CD14-positive monocyte (primary cell): Measurements from ENCODE around the gene RBM17. TPM values are rescaled to one million over a fixed set of nuclear protein-coding genes. Genes with fewer than 3 reads are reported as not detected.
A peak's percentile ranks its signal among the peaks of the same experiment; 100 is the strongest.
"Not testable (repeated sequence)": the region's sequence is repeated elsewhere in the genome, so short reads cannot be mapped to it uniquely, and the experiment has no call there.

Source experiments
- DNase-seq, 3 donors: peaks; one replicate each; pipeline ENCODE4 v3.0.0-alpha.2; 2011 to 2022
- H2AFZ ChIP-seq: 2 replicates; pipeline ENCODE4 v1.6.0; 2012; ENCODE audit warnings: mild to moderate bottlenecking, low read depth, low read length, inconsistent platforms; ENCODE audit not compliant: insufficient read depth, poor library complexity, severe bottlenecking
- H3K27ac ChIP-seq, 2 donors: 1 replicate in 1 of 2; 2 replicates in 1 of 2; pipeline ENCODE4 v1.5.1; 2012 to 2013; ENCODE audit warnings: low read length in 2 of 2, control low read depth in 1 of 2, inconsistent platforms in 1 of 2, low read depth in 1 of 2, mild to moderate bottlenecking in 1 of 2
- H3K27me3 ChIP-seq, 2 donors: one replicate each; pipeline versions ENCODE4 v1.6.0 to v1.6.1; 2011 to 2013; ENCODE audit warnings: low read length in 2 of 2; ENCODE audit not compliant: control insufficient read depth in 2 of 2, insufficient read depth in 2 of 2
- H3K36me3 ChIP-seq, 2 donors: replicated peaks in 1 of 2; 1 replicate in 1 of 2; 2 replicates in 1 of 2; pipeline versions ENCODE4 v1.5.1 to v1.6.1; 2012 to 2013; ENCODE audit warnings: low read length in 2 of 2, control low read depth in 1 of 2, inconsistent platforms in 1 of 2, mild to moderate bottlenecking in 1 of 2; ENCODE audit not compliant: insufficient read depth in 2 of 2, control insufficient read depth in 1 of 2
- H3K4me1 ChIP-seq, 2 donors: 1 replicate in 1 of 2; 2 replicates in 1 of 2; pipeline versions ENCODE4 v1.5.1 to v1.6.1; 2012 to 2013; ENCODE audit warnings: low read length in 2 of 2, control low read depth in 1 of 2, inconsistent platforms in 1 of 2, mild to moderate bottlenecking in 1 of 2, moderate library complexity in 1 of 2; ENCODE audit not compliant: insufficient read depth in 2 of 2, control insufficient read depth in 1 of 2
- H3K4me2 ChIP-seq: replicated peaks from 2 replicates; pipeline ENCODE3; 2012; ENCODE audit warnings: low read length, moderate library complexity, mild to moderate bottlenecking; ENCODE audit not compliant: poor library complexity, severe bottlenecking; ENCODE audit errors: extremely low read depth
- H3K4me3 ChIP-seq, 3 experiments: fragments of 200-600 bp in 1 of 3; sonication (generic) in 1 of 3; replicated peaks in 1 of 3; 1 replicate in 2 of 3; 2 replicates in 1 of 3; pipeline ENCODE4 v1.5.1; 2011 to 2013; ENCODE audit warnings: low read length in 3 of 3, mild to moderate bottlenecking in 3 of 3, control low read depth in 2 of 3, low read depth in 2 of 3, inconsistent platforms in 1 of 3, moderate library complexity in 1 of 3
- H3K79me2 ChIP-seq: 2 replicates; pipeline ENCODE4 v1.6.0; 2012; ENCODE audit warnings: mild to moderate bottlenecking, control low read depth, inconsistent platforms, low read length, moderate library complexity; ENCODE audit not compliant: insufficient read depth
- H3K9ac ChIP-seq: 2 replicates; pipeline ENCODE4 v1.6.0; 2017; ENCODE audit warnings: low read length, mild to moderate bottlenecking; ENCODE audit not compliant: insufficient read depth, poor library complexity, severe bottlenecking
- H3K9me3 ChIP-seq, 2 donors: replicated peaks in 1 of 2; 1 replicate in 1 of 2; 2 replicates in 1 of 2; pipeline versions ENCODE4 v1.5.1 to v1.6.1; 2012 to 2013; ENCODE audit warnings: low read length in 2 of 2, control low read depth in 1 of 2; ENCODE audit not compliant: control insufficient read depth in 1 of 2, insufficient read depth in 1 of 2
- H4K20me1 ChIP-seq: 2 replicates; pipeline ENCODE4 v1.6.0; 2012; ENCODE audit warnings: mild to moderate bottlenecking, low read length, control low read depth, moderate library complexity; ENCODE audit not compliant: insufficient read depth
- H3K27ac Mint-ChIP-seq, 7 donors: one replicate each; pipeline ENCODE4 v1.8.0; 2020; ENCODE audit warnings: mild to moderate bottlenecking in 7 of 7, mixed read lengths in 7 of 7, moderate library complexity in 6 of 7, inconsistent platforms in 2 of 7
- H3K27me3 Mint-ChIP-seq, 3 donors: one replicate each; pipeline ENCODE4 v1.8.0; 2021 to 2022; ENCODE audit warnings: low read depth in 3 of 3, mild to moderate bottlenecking in 3 of 3, mixed read lengths in 3 of 3, moderate library complexity in 3 of 3, inconsistent platforms in 1 of 3
- H3K36me3 Mint-ChIP-seq, 2 donors: one replicate each; pipeline ENCODE4 v1.8.0; 2020; ENCODE audit warnings: mixed read lengths in 2 of 2, inconsistent platforms in 1 of 2, mild to moderate bottlenecking in 1 of 2
- H3K4me1 Mint-ChIP-seq: one replicate; pipeline ENCODE4 v1.8.0; 2020; ENCODE audit warnings: mild to moderate bottlenecking, mixed read lengths
- H3K4me3 Mint-ChIP-seq, 2 donors: one replicate each; pipeline ENCODE4 v1.8.0; 2020; ENCODE audit warnings: mild to moderate bottlenecking in 2 of 2, mixed read lengths in 2 of 2, moderate library complexity in 1 of 2
- H3K9me3 Mint-ChIP-seq, 7 donors: one replicate each; pipeline ENCODE4 v1.8.0; 2020 to 2022; ENCODE audit warnings: mixed read lengths in 7 of 7, mild to moderate bottlenecking in 6 of 7, moderate library complexity in 6 of 7, inconsistent platforms in 2 of 7
- WGBS: methylation state at CpG from one replicate; pipeline ENCODE4 v1.1.5; 2013; ENCODE audit warnings: missing lambda C conversion rate; ENCODE audit not compliant: insufficient coverage; 5-methylcytosine and 5-hydroxymethylcytosine counted together
- intact Hi-C, 2 donors: fragments of 100-400 bp; cut with micrococcal nuclease; formaldehyde crosslinking; loops; one replicate each; pipeline versions ENCODE4 v1.15.0 to v1.15.1; 2023
- polyA plus RNA-seq, 3 donors: library from polyadenylated mRNA; depleted of rRNA in 1 of 3; unstranded in 2 of 3; stranded (reverse) in 1 of 3; fragments of 300-500 nt in 2 of 3; fragments of >200 nt in 1 of 3; fragmentation: Illumina TruSeq in 2 of 3; gene quantifications; 1 replicate in 2 of 3; 2 replicates in 1 of 3; pipeline ENCODE4 v1.2.3, GENCODE V29; 2012 to 2021
- TF ChIP-seq, protein P1 (sequence below): fragments of 200-600 bp; IDR thresholded peaks from one replicate; pipeline ENCODE4 v1.8.0; 2022; ENCODE audit warnings: antibody characterized with exemption, mild to moderate bottlenecking

RBM17 gene
- polyA plus RNA-seq, 3 donors: 37.2 to 51.4 (median 44.5) TPM

DNA sequence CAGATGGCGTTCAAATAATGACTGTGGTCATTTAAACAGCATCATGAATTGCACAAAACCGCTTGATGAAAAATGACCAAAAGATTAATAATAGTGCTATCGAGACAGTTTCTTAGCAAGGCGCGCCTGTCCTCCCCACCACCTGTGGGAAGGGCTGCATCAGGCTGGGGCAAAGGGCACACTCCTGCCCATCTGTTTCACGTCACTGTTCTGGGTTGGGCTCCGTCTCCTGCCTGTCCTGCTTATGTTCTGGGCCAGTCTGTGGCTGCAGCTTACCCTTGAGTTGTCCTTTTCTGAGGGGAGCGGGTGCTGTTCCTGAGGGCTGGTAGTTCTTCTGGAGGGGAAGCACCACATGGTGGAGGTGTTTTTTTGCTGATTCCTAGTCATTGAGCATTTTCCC, 13.3 kb downstream of the RBM17 start:
- WGBS: 100% methylated on average over 5 of the region's 8 CpGs
- Histone ChIP-seq H3K9ac (no peak overlapping the region), H3K4me3 (no peak overlapping the region), H3K79me2 (peaks cover 56% of the 10 kb centered on the region), H3K9me3 (no peaks in the 10 kb centered on the region), H3K36me3 (peaks cover 73 to 98% of the 10 kb centered on the region in 2 donors), H3K27ac (no peak overlapping the region), H2AFZ (no peak overlapping the region), H3K4me2 (no peak overlapping the region), H4K20me1 (peaks cover 77% of the 10 kb centered on the region), H3K4me1 (no peaks in the 10 kb centered on the region), H3K27me3 (no peaks in the 10 kb centered on the region)
- intact Hi-C loops: no loop called here
- H3K4me3 Mint-ChIP-seq: no peak overlapping the region
- H3K27ac Mint-ChIP-seq: peak overlapping the region in 1 of 7 donors; percentile 44
- TF ChIP-seq, protein P1, sequence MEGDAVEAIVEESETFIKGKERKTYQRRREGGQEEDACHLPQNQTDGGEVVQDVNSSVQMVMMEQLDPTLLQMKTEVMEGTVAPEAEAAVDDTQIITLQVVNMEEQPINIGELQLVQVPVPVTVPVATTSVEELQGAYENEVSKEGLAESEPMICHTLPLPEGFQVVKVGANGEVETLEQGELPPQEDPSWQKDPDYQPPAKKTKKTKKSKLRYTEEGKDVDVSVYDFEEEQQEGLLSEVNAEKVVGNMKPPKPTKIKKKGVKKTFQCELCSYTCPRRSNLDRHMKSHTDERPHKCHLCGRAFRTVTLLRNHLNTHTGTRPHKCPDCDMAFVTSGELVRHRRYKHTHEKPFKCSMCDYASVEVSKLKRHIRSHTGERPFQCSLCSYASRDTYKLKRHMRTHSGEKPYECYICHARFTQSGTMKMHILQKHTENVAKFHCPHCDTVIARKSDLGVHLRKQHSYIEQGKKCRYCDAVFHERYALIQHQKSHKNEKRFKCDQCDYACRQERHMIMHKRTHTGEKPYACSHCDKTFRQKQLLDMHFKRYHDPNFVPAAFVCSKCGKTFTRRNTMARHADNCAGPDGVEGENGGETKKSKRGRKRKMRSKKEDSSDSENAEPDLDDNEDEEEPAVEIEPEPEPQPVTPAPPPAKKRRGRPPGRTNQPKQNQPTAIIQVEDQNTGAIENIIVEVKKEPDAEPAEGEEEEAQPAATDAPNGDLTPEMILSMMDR: no peak
- H3K36me3 Mint-ChIP-seq: peaks cover 80 to 88% of the 10 kb centered on the region in 2 donors
- no peaks in the 10 kb centered on the region for H3K27me3 Mint-ChIP-seq
- no peaks in the 10 kb centered on the region for H3K9me3 Mint-ChIP-seq
- DNase-seq: no peak
- no peaks in the 10 kb centered on the region for H3K4me1 Mint-ChIP-seq

DNA sequence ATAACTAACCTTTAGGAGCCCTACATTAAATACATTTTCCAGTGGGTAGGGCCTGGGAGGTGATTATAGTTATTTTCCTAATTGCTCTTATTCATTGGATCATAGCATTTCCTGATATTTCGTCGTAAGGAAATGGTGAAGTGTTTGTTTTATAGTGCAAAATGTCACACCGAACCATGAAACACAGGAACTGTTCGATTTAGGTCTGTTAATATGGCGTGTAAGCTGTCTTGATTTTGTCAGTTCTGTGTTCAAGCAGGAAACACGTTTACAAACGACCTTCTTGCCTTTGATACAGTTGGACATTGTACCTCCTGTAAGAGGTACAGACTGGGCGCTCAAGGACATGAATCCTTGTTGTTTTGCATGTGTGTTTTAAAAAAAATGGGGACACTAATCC, 14.8 kb downstream of the RBM17 start:
- no peak for DNase-seq
- H3K9me3 Mint-ChIP-seq: no peaks in the 10 kb centered on the region
- H3K27ac ChIP-seq: no peak overlapping the region
- peaks cover under 1% of the 10 kb centered on the region for H3K4me1 Mint-ChIP-seq
- 93% methylated on average over 7 of the region's 8 CpGs for WGBS
- H3K4me3 Mint-ChIP-seq: no peak overlapping the region
- H4K20me1 ChIP-seq: peaks cover 68% of the 10 kb centered on the region
- H3K4me1 ChIP-seq: peaks cover 0 to 1% of the 10 kb centered on the region in 2 donors
- intact Hi-C loops: no loop called here
- no peaks in the 10 kb centered on the region for H3K27me3 ChIP-seq
- TF ChIP-seq, protein P1: no peak
- no peak overlapping the region for H3K27ac Mint-ChIP-seq
- H3K36me3 Mint-ChIP-seq: peaks cover 78 to 88% of the 10 kb centered on the region in 2 donors
- H3K4me2 ChIP-seq: no peak overlapping the region
- no peak overlapping the region for H2AFZ ChIP-seq
- H3K9me3 ChIP-seq: no peaks in the 10 kb centered on the region
- no peak overlapping the region for H3K4me3 ChIP-seq
- H3K79me2 ChIP-seq: peaks cover 41% of the 10 kb centered on the region
- no peaks in the 10 kb centered on the region for H3K27me3 Mint-ChIP-seq
- peaks cover 69 to 98% of the 10 kb centered on the region in 2 donors for H3K36me3 ChIP-seq
- no peak overlapping the region for H3K9ac ChIP-seq

DNA sequence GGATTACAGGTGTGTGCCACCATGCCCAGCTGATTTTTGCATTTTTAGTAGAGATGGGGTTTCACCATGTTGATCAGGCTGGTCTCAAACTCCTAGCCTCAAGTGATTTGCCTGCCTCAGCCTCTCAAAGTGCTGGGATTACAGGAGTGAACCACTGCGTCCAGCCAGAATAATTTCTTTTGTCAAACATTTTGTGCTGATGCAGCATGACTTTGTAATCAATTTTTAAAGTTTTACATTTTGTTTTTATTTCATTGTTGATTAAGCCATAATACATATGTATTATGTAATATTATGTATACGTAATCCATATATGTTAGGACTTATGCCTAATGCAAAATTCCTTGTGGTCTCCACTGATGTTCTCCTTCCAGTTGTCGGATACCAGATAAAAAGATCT, 18.8 kb downstream of the RBM17 start:
- DNase-seq, H3K4me3 Mint-ChIP-seq: not testable (repeated sequence)

More for the DNA sequence above, 18.8 kb downstream of the RBM17 start:
- H3K4me1 Mint-ChIP-seq, H3K9ac ChIP-seq, H3K27ac Mint-ChIP-seq, H2AFZ ChIP-seq, H3K9me3 Mint-ChIP-seq, H3K4me1 ChIP-seq, H3K4me2 ChIP-seq, H3K27me3 ChIP-seq, H3K27ac ChIP-seq, H3K9me3 ChIP-seq, H3K27me3 Mint-ChIP-seq, H3K4me3 ChIP-seq: not testable (repeated sequence)
- H4K20me1 ChIP-seq: peaks cover 32% of the 10 kb centered on the region
- H3K79me2 ChIP-seq: peaks cover 11% of the 10 kb centered on the region
- H3K36me3 Mint-ChIP-seq: peaks cover 81 to 89% of the 10 kb centered on the region in 2 donors
- peaks cover 80 to 97% of the 10 kb centered on the region in 2 donors for H3K36me3 ChIP-seq
- 100% methylated on average over 1 of the region's 3 CpGs for WGBS
- intact Hi-C loops: loop anchor here (2.0 to 5.0 kb wide), 4 partner anchors 45 to 300 kb away; partner anchors contain the start of gene PFKFB3 (in 2 of the 2)
